ENCODE measurements around the gene FLOT1. TPM values are rescaled to one million over a fixed set of nuclear protein-coding genes. Genes with fewer than 3 reads are reported as not detected.

FLOT1 gene
- total and polyA plus RNA-seq, 2 of the 13 experiments (the other 11 are each of a cell fraction or from before 2014, with no cell fraction given): 82.3 to 130 TPM

- TF ChIP-seq ZNF296 (CRISPR knock-in tag; conservative IDR thresholded peaks at IDR 0.05) (no peak), ZNF496 (CRISPR knock-in tag; IDR thresholded peaks at IDR 0.05; ENCODE audit: insufficient replicate concordance) (no peak), ZNF644 (CRISPR knock-in tag; IDR thresholded peaks at IDR 0.05; ENCODE audit: low read depth) (peak; percentile 64; the same call in 1 of the 2 replicates), ZNF17 (CRISPR knock-in tag; IDR thresholded peaks at IDR 0.05) (no peak), HNRNPLL (IDR thresholded peaks at IDR 0.05; ENCODE audit: low read depth, low read length, poor library complexity, severe bottlenecking) (no peak), ZNF362 (CRISPR knock-in tag; IDR thresholded peaks at IDR 0.05; ENCODE audit: borderline replicate concordance) (peak; percentile 83; the same call in 1 of the 2 replicates), SNRNP70 (IDR thresholded peaks at IDR 0.05; ENCODE audit: low read depth, low read length) (no peak), ZNF446 (CRISPR knock-in tag; IDR thresholded peaks at IDR 0.05) (no peak), ARID2 (CRISPR knock-in tag; IDR thresholded peaks at IDR 0.05; ENCODE audit: borderline replicate concordance) (no peak), RAD51 (IDR thresholded peaks at IDR 0.05; ENCODE audit: borderline replicate concordance) (no peak), ZBTB42 (CRISPR knock-in tag; IDR thresholded peaks at IDR 0.05) (no peak), ZNF660 (CRISPR knock-in tag; IDR thresholded peaks at IDR 0.05; ENCODE audit: borderline replicate concordance, low read depth) (no peak), FOXP1 (IDR thresholded peaks at IDR 0.05) (no peak), FOXP1 (CRISPR knock-in tag; IDR thresholded peaks at IDR 0.05) (0 out of 2 replicates have a peak, but pooled peaks have one; percentile 37), MEIS2 (CRISPR knock-in tag; IDR thresholded peaks at IDR 0.05) (no peak), GFI1 (CRISPR knock-in tag; IDR thresholded peaks at IDR 0.05; ENCODE audit: borderline replicate concordance) (no peak), PREB (CRISPR knock-in tag; IDR thresholded peaks at IDR 0.05) (no peak), ZNF431 (CRISPR knock-in tag; IDR thresholded peaks at IDR 0.05; ENCODE audit: borderline replicate concordance, low read depth) (peak; percentile 7; the same call in 1 of the 2 replicates), KDM3A (CRISPR knock-in tag; IDR thresholded peaks at IDR 0.05; ENCODE audit: low read depth) (no peak)
- TF ChIP-seq, protein P1, sequence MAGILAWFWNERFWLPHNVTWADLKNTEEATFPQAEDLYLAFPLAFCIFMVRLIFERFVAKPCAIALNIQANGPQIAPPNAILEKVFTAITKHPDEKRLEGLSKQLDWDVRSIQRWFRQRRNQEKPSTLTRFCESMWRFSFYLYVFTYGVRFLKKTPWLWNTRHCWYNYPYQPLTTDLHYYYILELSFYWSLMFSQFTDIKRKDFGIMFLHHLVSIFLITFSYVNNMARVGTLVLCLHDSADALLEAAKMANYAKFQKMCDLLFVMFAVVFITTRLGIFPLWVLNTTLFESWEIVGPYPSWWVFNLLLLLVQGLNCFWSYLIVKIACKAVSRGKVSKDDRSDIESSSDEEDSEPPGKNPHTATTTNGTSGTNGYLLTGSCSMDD (CRISPR knock-in tag; IDR thresholded peaks at IDR 0.05): no peak
- TF ChIP-seq, protein P2, sequence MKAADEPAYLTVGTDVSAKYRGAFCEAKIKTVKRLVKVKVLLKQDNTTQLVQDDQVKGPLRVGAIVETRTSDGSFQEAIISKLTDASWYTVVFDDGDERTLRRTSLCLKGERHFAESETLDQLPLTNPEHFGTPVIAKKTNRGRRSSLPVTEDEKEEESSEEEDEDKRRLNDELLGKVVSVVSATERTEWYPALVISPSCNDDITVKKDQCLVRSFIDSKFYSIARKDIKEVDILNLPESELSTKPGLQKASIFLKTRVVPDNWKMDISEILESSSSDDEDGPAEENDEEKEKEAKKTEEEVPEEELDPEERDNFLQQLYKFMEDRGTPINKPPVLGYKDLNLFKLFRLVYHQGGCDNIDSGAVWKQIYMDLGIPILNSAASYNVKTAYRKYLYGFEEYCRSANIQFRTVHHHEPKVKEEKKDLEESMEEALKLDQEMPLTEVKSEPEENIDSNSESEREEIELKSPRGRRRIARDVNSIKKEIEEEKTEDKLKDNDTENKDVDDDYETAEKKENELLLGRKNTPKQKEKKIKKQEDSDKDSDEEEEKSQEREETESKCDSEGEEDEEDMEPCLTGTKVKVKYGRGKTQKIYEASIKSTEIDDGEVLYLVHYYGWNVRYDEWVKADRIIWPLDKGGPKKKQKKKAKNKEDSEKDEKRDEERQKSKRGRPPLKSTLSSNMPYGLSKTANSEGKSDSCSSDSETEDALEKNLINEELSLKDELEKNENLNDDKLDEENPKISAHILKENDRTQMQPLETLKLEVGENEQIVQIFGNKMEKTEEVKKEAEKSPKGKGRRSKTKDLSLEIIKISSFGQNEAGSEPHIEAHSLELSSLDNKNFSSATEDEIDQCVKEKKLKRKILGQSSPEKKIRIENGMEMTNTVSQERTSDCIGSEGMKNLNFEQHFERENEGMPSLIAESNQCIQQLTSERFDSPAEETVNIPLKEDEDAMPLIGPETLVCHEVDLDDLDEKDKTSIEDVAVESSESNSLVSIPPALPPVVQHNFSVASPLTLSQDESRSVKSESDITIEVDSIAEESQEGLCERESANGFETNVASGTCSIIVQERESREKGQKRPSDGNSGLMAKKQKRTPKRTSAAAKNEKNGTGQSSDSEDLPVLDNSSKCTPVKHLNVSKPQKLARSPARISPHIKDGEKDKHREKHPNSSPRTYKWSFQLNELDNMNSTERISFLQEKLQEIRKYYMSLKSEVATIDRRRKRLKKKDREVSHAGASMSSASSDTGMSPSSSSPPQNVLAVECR (CRISPR knock-in tag; IDR thresholded peaks at IDR 0.05; ENCODE audit: borderline replicate concordance): peak; percentile 18; the same call in 1 of the 2 replicates
- TF ChIP-seq, protein P3, sequence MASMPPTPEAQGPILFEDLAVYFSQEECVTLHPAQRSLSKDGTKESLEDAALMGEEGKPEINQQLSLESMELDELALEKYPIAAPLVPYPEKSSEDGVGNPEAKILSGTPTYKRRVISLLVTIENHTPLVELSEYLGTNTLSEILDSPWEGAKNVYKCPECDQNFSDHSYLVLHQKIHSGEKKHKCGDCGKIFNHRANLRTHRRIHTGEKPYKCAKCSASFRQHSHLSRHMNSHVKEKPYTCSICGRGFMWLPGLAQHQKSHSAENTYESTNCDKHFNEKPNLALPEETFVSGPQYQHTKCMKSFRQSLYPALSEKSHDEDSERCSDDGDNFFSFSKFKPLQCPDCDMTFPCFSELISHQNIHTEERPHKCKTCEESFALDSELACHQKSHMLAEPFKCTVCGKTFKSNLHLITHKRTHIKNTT (CRISPR knock-in tag; IDR thresholded peaks at IDR 0.05): no peak
Observed at GRCh38 chr6:30759575-30760239, 17.2 kb upstream of the FLOT1 start (continued).
